Activated CD4-positive, alpha-beta memory T cell treated with anti-CD3 and anti-CD28 coated beads for 36 hours (primary cell): ENCODE measurements around the gene ANKS6. TPM values are rescaled to one million over a fixed set of nuclear protein-coding genes. Genes with fewer than 3 reads are reported as not detected.

Experiments
- CTCF ChIA-PET: fragments of 350-600 bp; sonication (Branson Sonifier 250); formaldehyde crosslinking; loops from one replicate; lab custom pipeline; 2021; ENCODE audit warnings: antibody characterized with exemption, inconsistent platforms; lab: Charles Lee
- POLR2A ChIA-PET: fragments of 350-600 bp; sonication (Branson Sonifier 250); formaldehyde crosslinking; loops from one replicate; lab custom pipeline; 2021; ENCODE audit warnings: antibody characterized with exemption; lab: Charles Lee
- DNase-seq: peaks from one replicate; pipeline ENCODE4 v3.0.0-alpha.2; 2020
- H3K27ac Mint-ChIP-seq: one replicate; pipeline ENCODE4 v1.8.0; 2021; ENCODE audit warnings: mixed read lengths
- H3K27me3 Mint-ChIP-seq: one replicate; pipeline ENCODE4 v1.8.0; 2021; ENCODE audit warnings: mixed read lengths
- H3K36me3 Mint-ChIP-seq: one replicate; pipeline ENCODE4 v1.8.0; 2021; ENCODE audit warnings: mixed read lengths
- H3K4me1 Mint-ChIP-seq: one replicate; pipeline ENCODE4 v1.8.0; 2021; ENCODE audit warnings: low read depth, mixed read lengths
- H3K4me3 Mint-ChIP-seq: one replicate; pipeline ENCODE4 v1.8.0; 2021; ENCODE audit warnings: mild to moderate bottlenecking, mixed read lengths
- H3K9me3 Mint-ChIP-seq: one replicate; pipeline ENCODE4 v1.8.0; 2021; ENCODE audit warnings: mixed read lengths
- intact Hi-C: fragments of 100-400 bp; cut with micrococcal nuclease; formaldehyde crosslinking; loops from one replicate; pipeline ENCODE4 v1.15.1; 2023
- total RNA-seq, 2 experiments: library from RNA; stranded (reverse); gene quantifications; one replicate each; pipeline ENCODE4 v1.2.3, GENCODE V29; 2021

ANKS6 gene
- total RNA-seq, 2 experiments from 2014 or later: 13.0 to 16.0 TPM

GRCh38 chr9:98740226-98740881 is 56.0 kb downstream of the ANKS6 start:
- Mint-ChIP-seq H3K27ac (no peak overlapping the region), H3K36me3 (peaks cover 38% of the 10 kb centered on the region), H3K9me3 (peaks cover 11% of the 10 kb centered on the region), H3K27me3 (no peaks in the 10 kb centered on the region), H3K4me1 (no peaks in the 10 kb centered on the region), H3K4me3 (no peak overlapping the region)
- intact Hi-C loops: no loop called here
- POLR2A ChIA-PET: no interaction called here
- CTCF ChIA-PET: interaction anchor here (1.1 kb wide), 1 partner anchor 36 kb away, joined by 3 read pairs; no protein-coding TSS in a partner anchor
- DNase-seq: no peak

GRCh38 chr9:98738741-98739140 is 57.6 kb downstream of the ANKS6 start:
- H3K4me1 Mint-ChIP-seq: no peaks in the 10 kb centered on the region
- DNase-seq: no peak
- no peak overlapping the region for H3K4me3 Mint-ChIP-seq
- POLR2A ChIA-PET: no interaction called here
- H3K27ac Mint-ChIP-seq: no peak overlapping the region
- H3K27me3 Mint-ChIP-seq: no peaks in the 10 kb centered on the region
- CTCF ChIA-PET: interaction anchor here (0.6 kb wide), 1 partner anchor 1033 kb away, joined by 6 read pairs; no protein-coding TSS in a partner anchor
- intact Hi-C loops: no loop called here
- peaks cover 11% of the 10 kb centered on the region for H3K9me3 Mint-ChIP-seq
- peaks cover 33% of the 10 kb centered on the region for H3K36me3 Mint-ChIP-seq

GRCh38 chr9:98736226-98736625 is 60.1 kb downstream of the ANKS6 start:
- H3K27ac Mint-ChIP-seq: no peak overlapping the region
- intact Hi-C loops: no loop called here
- H3K36me3 Mint-ChIP-seq: peaks cover 33% of the 10 kb centered on the region
- ChIA-PET POLR2A (no interaction called here), CTCF (no interaction called here)
- peaks cover 11% of the 10 kb centered on the region for H3K9me3 Mint-ChIP-seq
- DNase-seq: no peak
- H3K4me3 Mint-ChIP-seq: no peak overlapping the region
- no peaks in the 10 kb centered on the region for H3K4me1 Mint-ChIP-seq
- no peaks in the 10 kb centered on the region for H3K27me3 Mint-ChIP-seq

- ChIA-PET POLR2A (no interaction called here), CTCF (interaction anchor here (1.1 kb wide), 1 partner anchor 43 kb away, joined by 4 read pairs; no protein-coding TSS in a partner anchor)
- no peak for DNase-seq
- no peaks in the 10 kb centered on the region for H3K27me3 Mint-ChIP-seq
- H3K9me3 Mint-ChIP-seq: no peaks in the 10 kb centered on the region
- intact Hi-C loops: no loop called here
- H3K4me3 Mint-ChIP-seq: no peak overlapping the region
- H3K4me1 Mint-ChIP-seq: no peaks in the 10 kb centered on the region
- peaks cover 16% of the 10 kb centered on the region for H3K36me3 Mint-ChIP-seq
- no peak overlapping the region for H3K27ac Mint-ChIP-seq
These were observed 63.6 kb downstream of the ANKS6 start for GRCh38 chr9:98732801-98733200.

- no peak overlapping the region for H3K4me3 Mint-ChIP-seq
- intact Hi-C loops: no loop called here
- H3K9me3 Mint-ChIP-seq: no peaks in the 10 kb centered on the region
- CTCF ChIA-PET: no interaction called here
- POLR2A ChIA-PET: no interaction called here
- H3K27ac Mint-ChIP-seq: no peak overlapping the region
- peaks cover 11% of the 10 kb centered on the region for H3K36me3 Mint-ChIP-seq
- H3K4me1 Mint-ChIP-seq: no peaks in the 10 kb centered on the region
- DNase-seq: no peak
- H3K27me3 Mint-ChIP-seq: peaks cover 1% of the 10 kb centered on the region
These were observed 64.3 kb downstream of the ANKS6 start for GRCh38 chr9:98732091-98732490.

- H3K4me1 Mint-ChIP-seq: no peaks in the 10 kb centered on the region
- H3K4me3 Mint-ChIP-seq: no peak overlapping the region
- no peak for DNase-seq
- peaks cover 4% of the 10 kb centered on the region for H3K27me3 Mint-ChIP-seq
- POLR2A ChIA-PET: no interaction called here
- intact Hi-C loops: no loop called here
- peaks cover 3% of the 10 kb centered on the region for H3K36me3 Mint-ChIP-seq
- H3K27ac Mint-ChIP-seq: no peak overlapping the region
- no peaks in the 10 kb centered on the region for H3K9me3 Mint-ChIP-seq
- CTCF ChIA-PET: no interaction called here
These were observed 65.5 kb downstream of the ANKS6 start for GRCh38 chr9:98730871-98731270.

GRCh38 chr9:98728500-98728899 is 67.9 kb downstream of the ANKS6 start:
- Mint-ChIP-seq H3K36me3 (no peaks in the 10 kb centered on the region), H3K27me3 (peaks cover 11% of the 10 kb centered on the region), H3K4me3 (no peak overlapping the region), H3K27ac (no peak overlapping the region), H3K4me1 (no peaks in the 10 kb centered on the region), H3K9me3 (peaks cover 3% of the 10 kb centered on the region)
- ChIA-PET CTCF (interaction anchor here (0.7 kb wide), 1 partner anchor 47 kb away, joined by 3 read pairs; no protein-coding TSS in a partner anchor), POLR2A (no interaction called here)
- intact Hi-C loops: no loop called here
- DNase-seq: no peak

GRCh38 chr9:98727428-98727827 is 68.9 kb downstream of the ANKS6 start:
- Mint-ChIP-seq H3K4me3 (no peak overlapping the region), H3K27me3 (peaks cover 14% of the 10 kb centered on the region), H3K9me3 (peaks cover 3% of the 10 kb centered on the region), H3K4me1 (no peaks in the 10 kb centered on the region), H3K36me3 (no peaks in the 10 kb centered on the region), H3K27ac (no peak overlapping the region)
- intact Hi-C loops: no loop called here
- DNase-seq: no peak
- ChIA-PET CTCF (no interaction called here), POLR2A (no interaction called here)

- POLR2A ChIA-PET: no interaction called here
- peaks cover 3% of the 10 kb centered on the region for H3K9me3 Mint-ChIP-seq
- no peaks in the 10 kb centered on the region for H3K36me3 Mint-ChIP-seq
- H3K27ac Mint-ChIP-seq: no peak overlapping the region
- peaks cover 17% of the 10 kb centered on the region for H3K27me3 Mint-ChIP-seq
- CTCF ChIA-PET: no interaction called here
- no peaks in the 10 kb centered on the region for H3K4me1 Mint-ChIP-seq
- no peak for DNase-seq
- H3K4me3 Mint-ChIP-seq: no peak overlapping the region
- intact Hi-C loops: no loop called here
These were observed 69.6 kb downstream of the ANKS6 start for GRCh38 chr9:98726735-98727134.

- CTCF ChIA-PET: interaction anchor here (0.6 to 1.5 kb wide), 2 partner anchors 49 to 126 kb away, joined by 3 to 5 read pairs; no protein-coding TSS in a partner anchor
- no peak overlapping the region for H3K4me3 Mint-ChIP-seq
These were observed 71.4 kb downstream of the ANKS6 start for GRCh38 chr9:98724810-98725530.

GRCh38 chr9:98721643-98722042 is 74.7 kb downstream of the ANKS6 start:
- Mint-ChIP-seq H3K9me3 (peaks cover 3% of the 10 kb centered on the region), H3K27ac (no peak overlapping the region), H3K4me1 (no peaks in the 10 kb centered on the region), H3K4me3 (no peak overlapping the region), H3K36me3 (no peaks in the 10 kb centered on the region), H3K27me3 (peaks cover 16% of the 10 kb centered on the region)
- CTCF ChIA-PET: no interaction called here
- DNase-seq: no peak
- intact Hi-C loops: no loop called here
- POLR2A ChIA-PET: no interaction called here

More at GRCh38 chr9:98724810-98725530, 71.4 kb downstream of the ANKS6 start:
- POLR2A ChIA-PET: no interaction called here
- peaks cover 19% of the 10 kb centered on the region for H3K27me3 Mint-ChIP-seq
- intact Hi-C loops: no loop called here
- H3K27ac Mint-ChIP-seq: no peak overlapping the region
- H3K36me3 Mint-ChIP-seq: no peaks in the 10 kb centered on the region
- peaks cover 3% of the 10 kb centered on the region for H3K9me3 Mint-ChIP-seq
- no peak for DNase-seq
- H3K4me1 Mint-ChIP-seq: no peaks in the 10 kb centered on the region

- no peak for DNase-seq
- Mint-ChIP-seq H3K9me3 (peaks cover 3% of the 10 kb centered on the region), H3K27ac (no peak overlapping the region), H3K4me1 (no peaks in the 10 kb centered on the region), H3K36me3 (no peaks in the 10 kb centered on the region), H3K27me3 (peaks cover 23% of the 10 kb centered on the region), H3K4me3 (no peak overlapping the region)
- intact Hi-C loops: no loop called here
- ChIA-PET CTCF (no interaction called here), POLR2A (no interaction called here)
These were observed 76.0 kb downstream of the ANKS6 start for GRCh38 chr9:98720402-98720801.
